GM12873 (cell line): ENCODE measurements around the gene BUD13.

Experiments used
- TF ChIP-seq, protein P1 (sequence below): IDR thresholded peaks from 2 replicates; pipeline ENCODE4 v1.5.1; 2012; ENCODE audit warnings: low read depth, mild to moderate bottlenecking, moderate library complexity, low read length, control low read depth; ENCODE audit not compliant: insufficient read depth; ENCODE audit errors: missing control alignments

Gene BUD13

DNA sequence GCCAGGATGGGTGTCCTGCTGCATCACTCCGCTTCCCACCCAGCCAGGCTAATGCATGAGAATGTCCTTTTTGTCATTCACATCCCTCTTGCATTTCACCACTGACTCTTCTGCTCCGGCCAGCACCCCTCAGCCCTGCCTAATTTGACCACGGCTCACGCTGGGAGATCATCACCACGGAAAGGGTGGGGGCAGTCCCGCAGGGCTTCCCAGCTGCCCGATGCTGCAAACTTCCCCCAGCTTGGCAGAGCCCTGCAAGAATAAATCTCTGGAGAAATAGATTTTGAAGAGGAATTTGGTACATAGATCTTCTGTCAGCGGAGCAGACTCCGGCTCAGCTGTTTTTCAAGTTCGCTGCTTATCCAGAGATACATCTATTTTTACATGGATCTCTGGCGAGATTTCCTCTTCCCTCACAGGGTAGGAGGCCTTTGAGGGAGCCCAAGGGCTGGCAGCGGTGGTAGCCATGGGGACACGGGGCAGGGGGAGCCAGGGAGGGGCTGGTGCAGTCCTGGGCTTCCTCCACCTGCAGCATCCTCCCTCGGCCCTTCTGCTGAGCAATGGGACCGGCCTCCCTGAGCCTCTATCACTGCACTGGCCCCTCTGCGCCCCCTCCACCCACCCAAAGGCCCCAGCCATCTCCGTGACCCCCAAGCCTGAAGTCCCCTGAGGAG, 62.6 kb downstream of the BUD13 start:
- TF ChIP-seq, protein P1, sequence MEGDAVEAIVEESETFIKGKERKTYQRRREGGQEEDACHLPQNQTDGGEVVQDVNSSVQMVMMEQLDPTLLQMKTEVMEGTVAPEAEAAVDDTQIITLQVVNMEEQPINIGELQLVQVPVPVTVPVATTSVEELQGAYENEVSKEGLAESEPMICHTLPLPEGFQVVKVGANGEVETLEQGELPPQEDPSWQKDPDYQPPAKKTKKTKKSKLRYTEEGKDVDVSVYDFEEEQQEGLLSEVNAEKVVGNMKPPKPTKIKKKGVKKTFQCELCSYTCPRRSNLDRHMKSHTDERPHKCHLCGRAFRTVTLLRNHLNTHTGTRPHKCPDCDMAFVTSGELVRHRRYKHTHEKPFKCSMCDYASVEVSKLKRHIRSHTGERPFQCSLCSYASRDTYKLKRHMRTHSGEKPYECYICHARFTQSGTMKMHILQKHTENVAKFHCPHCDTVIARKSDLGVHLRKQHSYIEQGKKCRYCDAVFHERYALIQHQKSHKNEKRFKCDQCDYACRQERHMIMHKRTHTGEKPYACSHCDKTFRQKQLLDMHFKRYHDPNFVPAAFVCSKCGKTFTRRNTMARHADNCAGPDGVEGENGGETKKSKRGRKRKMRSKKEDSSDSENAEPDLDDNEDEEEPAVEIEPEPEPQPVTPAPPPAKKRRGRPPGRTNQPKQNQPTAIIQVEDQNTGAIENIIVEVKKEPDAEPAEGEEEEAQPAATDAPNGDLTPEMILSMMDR, result no peak

DNA sequence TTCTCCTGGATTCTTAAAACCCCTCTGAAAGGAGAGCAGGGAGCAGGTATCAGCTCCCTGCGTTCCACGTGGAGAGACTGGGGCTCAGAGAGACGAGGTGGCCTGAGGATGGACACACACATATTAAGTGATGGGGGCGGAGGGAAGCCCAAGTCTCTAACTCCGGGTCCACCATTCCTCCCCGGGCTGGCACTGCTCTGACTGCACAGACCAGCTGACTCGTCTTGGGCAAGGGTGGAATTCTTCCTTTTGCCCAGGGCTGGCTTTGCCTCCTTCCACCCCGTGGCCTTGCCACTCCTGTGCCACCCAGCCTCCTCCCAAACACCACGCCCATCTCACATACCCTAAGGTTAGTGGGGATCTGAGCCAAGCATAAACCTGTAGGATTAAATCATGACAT, 65.0 kb downstream of the BUD13 start:
- TF ChIP-seq, protein P1, result no peak

DNA sequence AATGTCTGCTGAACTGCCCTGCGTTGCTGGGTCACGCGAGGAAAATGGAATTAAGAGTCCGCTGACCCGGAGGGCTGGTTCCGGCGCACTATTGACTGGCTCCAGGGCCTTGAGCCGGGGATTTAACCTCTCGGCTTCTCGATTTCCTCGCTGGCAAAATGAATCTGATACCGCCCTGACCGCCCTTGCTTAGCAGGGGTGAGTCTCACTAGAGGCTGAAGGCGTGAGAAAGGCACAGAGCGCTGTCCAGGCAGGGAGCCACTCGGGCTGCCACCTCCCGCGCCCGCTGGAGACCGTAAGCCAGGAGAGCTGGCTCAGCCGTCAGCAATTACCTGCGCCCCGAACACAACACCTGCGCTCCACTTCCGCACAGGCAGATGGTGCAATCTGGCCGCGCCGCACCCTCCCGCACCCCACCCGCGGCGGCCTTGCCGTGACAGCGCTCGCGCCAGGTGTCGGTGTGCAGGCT, 65.6 kb downstream of the BUD13 start:
- TF ChIP-seq, protein P1, result no peak

DNA sequence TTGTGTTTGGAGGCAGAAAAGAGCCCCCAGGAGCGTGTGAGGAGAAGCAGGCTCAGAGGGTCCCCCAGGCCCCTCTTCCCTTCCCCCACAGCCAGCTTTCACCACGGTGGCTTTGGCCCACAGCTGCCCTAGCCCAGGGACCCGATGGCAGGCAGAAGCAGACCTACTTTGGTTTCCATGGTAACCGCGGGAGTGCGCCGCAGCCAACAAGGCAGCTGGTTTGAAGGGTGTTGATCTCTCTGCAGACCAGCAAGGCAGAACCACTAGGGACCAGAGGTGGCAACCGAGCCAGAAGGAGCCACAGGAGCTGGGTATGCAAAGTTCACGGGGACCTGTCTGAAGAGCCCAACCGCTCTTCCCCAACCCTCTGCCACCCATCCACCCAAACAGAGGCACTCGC, 69.4 kb downstream of the BUD13 start:
- TF ChIP-seq, protein P1, result no peak

DNA sequence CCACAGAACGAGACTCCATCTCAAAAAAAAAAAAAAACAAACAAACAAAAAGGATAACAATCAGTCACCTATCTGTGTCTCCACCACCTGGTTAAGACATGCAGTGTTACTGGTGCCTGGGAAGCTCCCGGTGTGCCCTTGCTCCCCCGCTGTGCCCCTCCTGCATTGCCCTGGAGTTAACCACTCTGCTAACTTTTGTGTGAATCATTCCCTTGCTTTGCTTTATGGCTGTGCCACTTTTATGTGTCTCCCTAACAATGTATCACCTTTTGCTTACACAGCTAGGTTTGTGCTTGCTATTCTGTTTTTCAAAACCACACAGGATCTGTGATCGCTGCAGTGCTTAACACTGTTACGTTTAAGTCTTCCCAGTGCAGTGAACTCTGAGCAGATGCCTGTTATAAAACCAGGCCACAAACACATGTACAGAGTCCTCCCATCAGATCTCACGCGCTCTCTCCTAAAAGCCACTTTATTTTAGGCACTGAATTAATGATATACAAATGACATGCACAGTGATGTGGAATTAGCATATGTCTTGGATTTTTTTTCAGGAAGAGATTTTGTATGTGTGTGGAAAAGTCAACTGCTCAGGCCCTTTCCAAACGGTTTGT, 69.9 kb downstream of the BUD13 start:
- TF ChIP-seq, protein P1, result no peak

DNA sequence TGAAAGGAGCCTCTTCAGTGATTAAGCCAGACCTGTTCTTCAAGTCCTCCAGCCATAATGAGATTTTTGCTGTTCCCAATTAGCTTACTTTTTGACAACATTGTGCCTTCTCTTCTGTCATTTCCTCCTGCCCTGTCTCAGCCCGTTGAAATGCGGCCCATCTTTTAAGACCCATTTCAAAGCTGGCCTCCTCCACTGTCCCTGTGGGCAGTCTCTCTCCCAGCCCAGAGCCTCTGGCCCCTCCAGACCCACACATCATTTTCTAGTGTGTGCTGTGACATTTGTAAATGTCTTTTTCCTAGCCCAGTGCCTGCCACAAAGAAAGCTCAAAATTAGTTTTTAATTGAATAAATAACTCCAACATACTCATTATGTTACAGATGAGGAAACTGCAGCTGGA, 70.9 kb downstream of the BUD13 start:
- TF ChIP-seq, protein P1, result no peak

DNA sequence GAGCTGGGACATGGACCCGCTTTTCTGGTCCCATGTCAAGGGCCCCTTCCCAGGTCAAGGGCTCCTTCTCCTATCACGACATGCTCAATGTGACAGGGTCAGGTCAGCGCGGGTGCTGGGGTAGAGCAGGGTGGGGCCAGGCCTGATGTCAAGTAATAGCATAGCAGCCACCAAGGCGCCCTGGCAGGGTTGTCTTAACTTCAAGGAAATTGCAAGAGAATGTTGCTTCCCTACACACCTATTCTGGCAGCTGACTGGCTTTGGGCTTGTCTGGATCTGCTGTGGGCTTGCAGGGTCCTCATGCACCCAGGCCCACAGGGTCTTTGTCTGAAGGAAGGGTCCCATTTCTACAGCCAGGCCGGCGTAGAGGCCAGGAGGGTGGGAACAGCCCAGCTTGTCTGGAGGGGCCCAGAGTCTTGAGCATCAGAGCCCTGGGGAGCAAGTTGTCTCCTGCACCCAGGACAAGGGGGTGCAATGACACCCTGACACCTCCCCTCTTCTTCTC, 71.4 kb downstream of the BUD13 start:
- TF ChIP-seq, protein P1, result no peak
